Activated CD4-positive, alpha-beta memory T cell treated with anti-CD3 and anti-CD28 coated beads for 36 hours (primary cell): ENCODE results near the gene SUN5. TPM values are rescaled to one million over a fixed set of nuclear protein-coding genes. Genes with fewer than 3 reads are reported as not detected.
"Not testable (repeated sequence)": the region's sequence is repeated elsewhere in the genome, so short reads cannot be mapped to it uniquely, and the experiment has no call there.

Source experiments
- CTCF ChIA-PET: fragments of 350-600 bp; sonication (Branson Sonifier 250); formaldehyde crosslinking; loops from one replicate; lab custom pipeline; 2021; ENCODE audit warnings: antibody characterized with exemption, inconsistent platforms; lab: Charles Lee
- POLR2A ChIA-PET: fragments of 350-600 bp; sonication (Branson Sonifier 250); formaldehyde crosslinking; loops from one replicate; lab custom pipeline; 2021; ENCODE audit warnings: antibody characterized with exemption; lab: Charles Lee
- DNase-seq: peaks from one replicate; pipeline ENCODE4 v3.0.0-alpha.2; 2020
- H3K27ac Mint-ChIP-seq: one replicate; pipeline ENCODE4 v1.8.0; 2021; ENCODE audit warnings: mixed read lengths
- H3K27me3 Mint-ChIP-seq: one replicate; pipeline ENCODE4 v1.8.0; 2021; ENCODE audit warnings: mixed read lengths
- H3K36me3 Mint-ChIP-seq: one replicate; pipeline ENCODE4 v1.8.0; 2021; ENCODE audit warnings: mixed read lengths
- H3K4me1 Mint-ChIP-seq: one replicate; pipeline ENCODE4 v1.8.0; 2021; ENCODE audit warnings: low read depth, mixed read lengths
- H3K4me3 Mint-ChIP-seq: one replicate; pipeline ENCODE4 v1.8.0; 2021; ENCODE audit warnings: mild to moderate bottlenecking, mixed read lengths
- H3K9me3 Mint-ChIP-seq: one replicate; pipeline ENCODE4 v1.8.0; 2021; ENCODE audit warnings: mixed read lengths
- intact Hi-C: fragments of 100-400 bp; cut with micrococcal nuclease; formaldehyde crosslinking; loops from one replicate; pipeline ENCODE4 v1.15.1; 2023
- total RNA-seq, 2 experiments: library from RNA; stranded (reverse); gene quantifications; one replicate each; pipeline ENCODE4 v1.2.3, GENCODE V29; 2021

SUN5 gene
- total RNA-seq, 2 experiments from 2014 or later, result not detected

GRCh38 chr20:32968478-32969241 is 35.6 kb downstream of the SUN5 start:
- DNase-seq, result peak; percentile 80
- H3K27ac Mint-ChIP-seq, result no peak overlapping the region
- H3K27me3 Mint-ChIP-seq, result no peaks in the 10 kb centered on the region
- intact Hi-C loops, result loop anchor here (1.0 to 5.0 kb wide), 3 partner anchors 22 to 611 kb away; partner anchors contain the start of genes ASXL1 and MAPRE1
- CTCF ChIA-PET, result interaction anchor here (0.6 to 3.2 kb wide), 4 partner anchors 9 to 26 kb away, joined by 3 to 19 read pairs (median 4); no protein-coding TSS in a partner anchor
- H3K4me3 Mint-ChIP-seq, result peak overlapping the region; percentile 10
- no peaks in the 10 kb centered on the region for H3K36me3 Mint-ChIP-seq
- no peaks in the 10 kb centered on the region for H3K9me3 Mint-ChIP-seq
- POLR2A ChIA-PET, result interaction anchor here (1.9 kb wide), 1 partner anchor 148 kb away, joined by 4 read pairs; no protein-coding TSS in a partner anchor
- peaks cover 78% of the 10 kb centered on the region for H3K4me1 Mint-ChIP-seq

GRCh38 chr20:32967961-32968457 is 36.2 kb downstream of the SUN5 start:
- POLR2A ChIA-PET, result interaction anchor here (1.3 to 2.4 kb wide), 4 partner anchors 8 to 147 kb away, joined by 4 to 8 read pairs (median 6); no protein-coding TSS in a partner anchor
- DNase-seq, result peak; percentile 76
- no peaks in the 10 kb centered on the region for H3K9me3 Mint-ChIP-seq
- H3K27ac Mint-ChIP-seq, result no peak overlapping the region
- H3K4me1 Mint-ChIP-seq, result peaks cover 76% of the 10 kb centered on the region
- H3K27me3 Mint-ChIP-seq, result no peaks in the 10 kb centered on the region
- no peaks in the 10 kb centered on the region for H3K36me3 Mint-ChIP-seq
- intact Hi-C loops, result loop anchor here (1.0 to 5.0 kb wide), 3 partner anchors 22 to 611 kb away; partner anchors contain the start of genes ASXL1 and MAPRE1
- peak overlapping the region; percentile 50 for H3K4me3 Mint-ChIP-seq
- CTCF ChIA-PET, result interaction anchor here (0.6 to 3.2 kb wide), 5 partner anchors 10 to 190 kb away, joined by 3 to 19 read pairs (median 4); no protein-coding TSS in a partner anchor

GRCh38 chr20:32966881-32967781 is 37.1 kb downstream of the SUN5 start:
- ChIA-PET CTCF (interaction anchor here (0.9 to 3.2 kb wide), 5 partner anchors 11 to 189 kb away, joined by 3 to 19 read pairs (median 4); partner anchors contain the start of gene SUN5), POLR2A (interaction anchor here (1.3 to 2.4 kb wide), 4 partner anchors 9 to 147 kb away, joined by 4 to 8 read pairs (median 6); no protein-coding TSS in a partner anchor)
- H3K36me3 Mint-ChIP-seq, result no peaks in the 10 kb centered on the region
- H3K27me3 Mint-ChIP-seq, result no peaks in the 10 kb centered on the region
- H3K4me1 Mint-ChIP-seq, result peaks cover 72% of the 10 kb centered on the region
- no peaks in the 10 kb centered on the region for H3K9me3 Mint-ChIP-seq
- no peak overlapping the region for H3K27ac Mint-ChIP-seq
- H3K4me3 Mint-ChIP-seq, result peak overlapping the region; percentile 50
- intact Hi-C loops, result loop anchor here (5.0 kb wide), 1 partner anchor 610 kb away; the partner anchor contains the start of gene ASXL1
- DNase-seq, result peak; percentile 84

- peaks cover 75% of the 10 kb centered on the region for H3K4me1 Mint-ChIP-seq
- H3K36me3 Mint-ChIP-seq, result no peaks in the 10 kb centered on the region
- POLR2A ChIA-PET, result interaction anchor here (1.4 to 2.4 kb wide), 3 partner anchors 10 to 21 kb away, joined by 4 to 8 read pairs (median 7); no protein-coding TSS in a partner anchor
- H3K27ac Mint-ChIP-seq, result no peak overlapping the region
- CTCF ChIA-PET, result interaction anchor here (0.9 to 3.2 kb wide), 2 partner anchors 20 to 38 kb away, joined by 4 to 19 read pairs; partner anchors contain the start of gene SUN5
- H3K4me3 Mint-ChIP-seq, result no peak overlapping the region
- intact Hi-C loops, result loop anchor here (5.0 kb wide), 1 partner anchor 609 kb away; the partner anchor contains the start of gene ASXL1
- H3K27me3 Mint-ChIP-seq, result no peaks in the 10 kb centered on the region
- DNase-seq, result peak; percentile 9
- H3K9me3 Mint-ChIP-seq, result no peaks in the 10 kb centered on the region
These were observed 37.9 kb downstream of the SUN5 start for GRCh38 chr20:32966382-32966781.

GRCh38 chr20:32965581-32966373 is 38.5 kb downstream of the SUN5 start:
- DNase-seq, result peak; percentile 60
- Mint-ChIP-seq H3K4me1 (peaks cover 74% of the 10 kb centered on the region), H3K4me3 (no peak overlapping the region), H3K27ac (peak overlapping the region; percentile 42), H3K27me3 (no peaks in the 10 kb centered on the region), H3K9me3 (no peaks in the 10 kb centered on the region), H3K36me3 (no peaks in the 10 kb centered on the region)
- ChIA-PET CTCF (interaction anchor here (0.9 to 3.2 kb wide), 2 partner anchors 20 to 39 kb away, joined by 4 to 19 read pairs; partner anchors contain the start of gene SUN5), POLR2A (interaction anchor here (1.4 to 2.4 kb wide), 3 partner anchors 10 to 20 kb away, joined by 4 to 8 read pairs (median 7); no protein-coding TSS in a partner anchor)
- intact Hi-C loops, result loop anchor here (5.0 kb wide), 1 partner anchor 608 kb away; the partner anchor contains the start of gene ASXL1

- H3K4me3 Mint-ChIP-seq, result no peak overlapping the region
- H3K27ac Mint-ChIP-seq, result peak overlapping the region; percentile 42
- CTCF ChIA-PET, result interaction anchor here (3.2 kb wide), 1 partner anchor 19 kb away, joined by 19 read pairs; no protein-coding TSS in a partner anchor
- peaks cover 67% of the 10 kb centered on the region for H3K4me1 Mint-ChIP-seq
- POLR2A ChIA-PET, result interaction anchor here (1.4 kb wide), 1 partner anchor 11 kb away, joined by 4 read pairs; no protein-coding TSS in a partner anchor
- peak; percentile 7 for DNase-seq
- H3K27me3 Mint-ChIP-seq, result no peaks in the 10 kb centered on the region
- intact Hi-C loops, result loop anchor here (5.0 kb wide), 1 partner anchor 608 kb away; the partner anchor contains the start of gene ASXL1
- no peaks in the 10 kb centered on the region for H3K9me3 Mint-ChIP-seq
- no peaks in the 10 kb centered on the region for H3K36me3 Mint-ChIP-seq
These were observed 39.1 kb downstream of the SUN5 start for GRCh38 chr20:32965115-32965514.

GRCh38 chr20:32964575-32964974 is 39.7 kb downstream of the SUN5 start:
- POLR2A ChIA-PET, result no interaction called here
- H3K27ac Mint-ChIP-seq, result no peak overlapping the region
- CTCF ChIA-PET, result no interaction called here
- DNase-seq, result no peak
- H3K9me3 Mint-ChIP-seq, result no peaks in the 10 kb centered on the region
- H3K27me3 Mint-ChIP-seq, result no peaks in the 10 kb centered on the region
- peaks cover 62% of the 10 kb centered on the region for H3K4me1 Mint-ChIP-seq
- intact Hi-C loops, result no loop called here
- no peak overlapping the region for H3K4me3 Mint-ChIP-seq
- H3K36me3 Mint-ChIP-seq, result no peaks in the 10 kb centered on the region

- intact Hi-C loops, result no loop called here
- Mint-ChIP-seq H3K4me1 (peaks cover 48% of the 10 kb centered on the region), H3K27ac (no peak overlapping the region), H3K27me3 (no peaks in the 10 kb centered on the region), H3K9me3 (peaks cover 2% of the 10 kb centered on the region), H3K36me3 (peaks cover 1% of the 10 kb centered on the region), H3K4me3 (no peak overlapping the region)
- CTCF ChIA-PET, result interaction anchor here (1.3 kb wide), 1 partner anchor 18 kb away, joined by 3 read pairs; no protein-coding TSS in a partner anchor
- POLR2A ChIA-PET, result no interaction called here
- no peak for DNase-seq
These were observed 41.1 kb downstream of the SUN5 start for GRCh38 chr20:32963176-32963575.

GRCh38 chr20:32962646-32963045 is 41.6 kb downstream of the SUN5 start:
- peaks cover 42% of the 10 kb centered on the region for H3K4me1 Mint-ChIP-seq
- H3K27me3 Mint-ChIP-seq, POLR2A ChIA-PET, H3K36me3 Mint-ChIP-seq, intact Hi-C loops, H3K4me3 Mint-ChIP-seq, DNase-seq, H3K27ac Mint-ChIP-seq, H3K9me3 Mint-ChIP-seq: not testable (repeated sequence)
- CTCF ChIA-PET, result interaction anchor here (1.3 kb wide), 1 partner anchor 17 kb away, joined by 3 read pairs; no protein-coding TSS in a partner anchor

GRCh38 chr20:32962053-32962452 is 42.2 kb downstream of the SUN5 start:
- H3K4me3 Mint-ChIP-seq, result no peak overlapping the region
- H3K27ac Mint-ChIP-seq, result no peak overlapping the region

More at GRCh38 chr20:32962053-32962452, 42.2 kb downstream of the SUN5 start:
- ChIA-PET POLR2A (no interaction called here), CTCF (no interaction called here)
- Mint-ChIP-seq H3K36me3 (peaks cover 11% of the 10 kb centered on the region), H3K27me3 (no peaks in the 10 kb centered on the region), H3K9me3 (peaks cover 12% of the 10 kb centered on the region), H3K4me1 (peaks cover 36% of the 10 kb centered on the region)
- intact Hi-C loops, result no loop called here
- no peak for DNase-seq
